ENCODE measurements around the gene TMEM183A.
"Not testable (repeated sequence)": the region's sequence is repeated elsewhere in the genome, so short reads cannot be mapped to it uniquely, and the experiment has no call there.

TMEM183A gene

DNA sequence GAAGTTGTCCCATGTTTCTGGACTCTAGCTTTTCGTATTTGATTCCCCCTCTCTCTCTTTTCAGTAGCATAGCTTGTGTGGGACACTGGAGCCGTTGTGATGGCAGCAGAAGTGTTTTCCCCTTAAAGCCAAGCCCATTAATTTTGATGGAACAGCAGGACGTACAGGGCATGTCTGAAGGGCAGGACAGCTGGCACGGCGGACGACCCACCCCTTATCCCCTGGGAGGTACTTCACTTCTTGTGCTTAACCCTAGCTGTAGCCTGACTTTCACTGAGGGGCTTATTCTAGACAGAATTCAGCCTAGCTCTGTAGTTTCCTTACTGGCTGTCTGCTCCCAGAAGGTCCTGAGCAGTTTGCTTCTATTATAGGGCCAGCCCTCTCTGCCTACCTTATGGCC, 10.5 kb downstream of the TMEM183A start:
- in situ Hi-C loops (cut with HindIII; ENCODE audit: low sequenced_read_pairs), result no loop called here
- no peak for DNase-seq (ENCODE audit: low read depth, low spot score)
- H3K4me3 ChIP-seq (ENCODE audit: low read depth, low read length), result no peak overlapping the region
- TF ChIP-seq, protein P1, sequence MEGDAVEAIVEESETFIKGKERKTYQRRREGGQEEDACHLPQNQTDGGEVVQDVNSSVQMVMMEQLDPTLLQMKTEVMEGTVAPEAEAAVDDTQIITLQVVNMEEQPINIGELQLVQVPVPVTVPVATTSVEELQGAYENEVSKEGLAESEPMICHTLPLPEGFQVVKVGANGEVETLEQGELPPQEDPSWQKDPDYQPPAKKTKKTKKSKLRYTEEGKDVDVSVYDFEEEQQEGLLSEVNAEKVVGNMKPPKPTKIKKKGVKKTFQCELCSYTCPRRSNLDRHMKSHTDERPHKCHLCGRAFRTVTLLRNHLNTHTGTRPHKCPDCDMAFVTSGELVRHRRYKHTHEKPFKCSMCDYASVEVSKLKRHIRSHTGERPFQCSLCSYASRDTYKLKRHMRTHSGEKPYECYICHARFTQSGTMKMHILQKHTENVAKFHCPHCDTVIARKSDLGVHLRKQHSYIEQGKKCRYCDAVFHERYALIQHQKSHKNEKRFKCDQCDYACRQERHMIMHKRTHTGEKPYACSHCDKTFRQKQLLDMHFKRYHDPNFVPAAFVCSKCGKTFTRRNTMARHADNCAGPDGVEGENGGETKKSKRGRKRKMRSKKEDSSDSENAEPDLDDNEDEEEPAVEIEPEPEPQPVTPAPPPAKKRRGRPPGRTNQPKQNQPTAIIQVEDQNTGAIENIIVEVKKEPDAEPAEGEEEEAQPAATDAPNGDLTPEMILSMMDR (IDR thresholded peaks at IDR 0.05; ENCODE audit: low read depth, low read length), result no peak

DNA sequence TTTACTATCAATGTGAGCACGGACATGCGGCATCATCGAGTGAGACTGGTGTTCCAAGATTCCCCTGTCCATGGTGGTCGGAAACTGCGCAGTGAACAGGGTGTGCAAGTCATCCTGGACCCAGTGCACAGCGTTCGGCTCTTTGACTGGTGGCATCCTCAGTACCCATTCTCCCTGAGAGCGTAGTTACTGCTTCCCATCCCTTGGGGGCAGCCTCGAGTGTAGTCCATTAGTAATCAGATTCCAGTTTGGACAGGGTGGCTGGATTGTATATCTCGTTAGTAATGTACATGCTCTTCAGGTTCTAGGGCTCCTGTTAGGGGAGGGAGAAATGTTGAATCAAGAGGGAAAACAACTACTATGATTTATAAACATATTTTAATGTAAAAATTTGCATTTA, 15.7 kb downstream of the TMEM183A start:
- H3K4me3 ChIP-seq (ENCODE audit: low read depth, low read length); in situ Hi-C loops (cut with HindIII; ENCODE audit: low sequenced_read_pairs); DNase-seq (ENCODE audit: low read depth, low spot score): not testable (repeated sequence)

DNA sequence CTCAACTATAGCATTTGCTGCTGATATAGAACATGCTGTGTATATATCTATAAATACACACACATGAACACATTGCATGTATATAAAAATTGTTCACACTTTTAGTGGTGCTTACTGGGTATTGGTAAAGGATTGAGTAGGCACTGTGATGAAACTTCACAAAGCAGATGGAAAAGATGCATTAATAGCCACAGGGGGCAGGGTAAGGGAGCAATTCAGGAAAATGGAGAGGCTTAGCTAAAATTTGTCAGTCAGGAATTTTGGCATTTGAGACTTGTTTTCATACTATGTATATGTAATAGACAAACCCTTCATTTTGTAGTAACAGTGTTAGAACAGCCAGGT, 18.5 kb downstream of the TMEM183A start:
- DNase-seq (ENCODE audit: low read depth, low spot score), result no peak
- TF ChIP-seq, protein P1 (IDR thresholded peaks at IDR 0.05; ENCODE audit: low read depth, low read length), result no peak
- in situ Hi-C loops (cut with HindIII; ENCODE audit: low sequenced_read_pairs), result no loop called here

DNA sequence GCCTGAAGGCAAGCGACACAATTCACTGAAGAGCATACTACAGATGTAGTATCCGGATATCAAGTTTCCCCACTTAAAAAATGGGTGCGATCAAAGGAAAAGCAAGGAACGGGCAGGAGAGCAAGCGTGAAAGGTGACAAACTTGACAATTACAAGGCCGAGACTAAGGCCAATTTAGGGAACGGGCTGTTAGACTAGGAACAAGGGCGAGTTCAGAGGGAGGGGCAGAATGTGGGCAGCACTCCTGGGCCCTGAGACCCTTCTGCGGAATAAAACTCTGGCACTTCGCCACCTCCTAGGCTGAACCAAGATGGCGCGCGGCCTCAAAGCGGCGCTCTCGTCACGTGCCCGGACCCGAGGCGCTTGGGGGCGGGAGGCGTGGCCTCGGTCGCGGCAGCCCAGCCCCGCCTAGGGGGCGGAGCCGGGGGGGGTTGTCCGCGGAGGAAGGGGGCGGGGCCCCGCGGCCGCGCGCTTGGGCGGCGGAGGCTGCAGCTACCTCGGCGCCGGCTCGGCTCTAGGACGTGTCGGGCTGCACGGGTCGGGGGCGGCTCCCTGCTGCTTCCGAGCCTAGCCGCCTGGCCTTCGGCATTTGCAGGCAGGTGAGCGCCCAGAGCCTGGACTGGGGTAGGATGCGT, 19.0 kb downstream of the TMEM183A start, which contains the start of gene PPFIA4:
TSS of gene PPFIA4 (plus strand) at position 461 of the 635 bp plus-strand sequence. CDS start 12,518 bp downstream, outside the sequence.
- peak; percentile 80 for DNase-seq (ENCODE audit: low read depth, low spot score)
- H3K4me3 ChIP-seq (ENCODE audit: low read depth, low read length), result peak within 1 kb of the TSS; percentile 55
- TF ChIP-seq, protein P1 (IDR thresholded peaks at IDR 0.05; ENCODE audit: low read depth, low read length), result no peak
- in situ Hi-C loops (cut with HindIII; ENCODE audit: low sequenced_read_pairs), result no loop called here

More for the DNA sequence above, 18.5 kb downstream of the TMEM183A start:
- H3K4me3 ChIP-seq (ENCODE audit: low read depth, low read length), result no peak overlapping the region

DNA sequence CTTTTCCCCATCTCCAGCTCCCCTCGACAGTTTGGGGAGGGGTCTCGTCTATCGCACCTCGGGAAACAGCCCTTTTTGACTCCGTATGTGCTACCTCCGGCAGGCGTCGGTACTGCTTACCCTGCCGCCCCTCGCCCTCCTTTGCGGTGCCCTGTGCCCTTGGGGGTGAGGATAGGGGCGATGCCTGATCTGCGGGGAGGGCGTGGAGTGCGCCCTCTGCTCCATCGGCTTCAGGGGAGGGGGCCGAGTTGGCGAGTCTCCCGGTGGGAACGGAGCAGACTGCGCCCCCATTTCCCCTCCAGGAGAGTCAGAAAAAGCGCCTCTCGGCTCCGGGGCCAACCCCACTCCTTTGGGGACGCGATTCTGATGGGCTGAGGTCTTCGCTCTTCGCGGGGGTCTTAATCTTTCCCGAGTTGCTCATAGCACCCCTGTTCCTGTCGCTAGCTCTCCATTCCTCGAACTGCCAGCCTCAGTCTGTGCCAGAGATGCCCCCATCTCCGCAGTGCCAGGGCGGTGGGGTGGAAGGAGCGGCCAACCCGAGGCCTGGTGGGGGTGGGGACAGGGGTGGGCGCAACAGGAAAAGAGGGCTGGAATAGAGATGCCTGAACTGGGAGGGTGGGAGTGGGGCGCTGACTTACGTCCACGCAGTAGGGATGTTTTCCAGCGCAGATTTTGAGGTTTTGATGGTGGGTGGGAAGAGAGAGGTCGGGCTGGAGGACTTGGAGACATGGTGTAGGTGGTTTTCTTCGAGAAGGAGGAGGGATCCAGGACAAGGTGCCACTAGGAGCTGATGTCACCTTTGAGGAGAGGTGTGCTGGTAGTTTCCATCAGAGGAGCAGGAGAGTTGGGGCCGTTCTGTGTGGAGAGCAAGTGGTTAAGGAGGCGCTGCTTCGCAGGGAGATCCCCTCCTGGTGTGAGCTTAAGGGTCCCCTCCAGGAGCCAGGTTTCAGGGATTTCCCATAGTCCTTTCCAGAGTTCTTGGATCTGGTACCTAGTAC, 19.8 kb downstream of the TMEM183A start:
- TF ChIP-seq, protein P1 (IDR thresholded peaks at IDR 0.05; ENCODE audit: low read depth, low read length), result peak; percentile 1
- in situ Hi-C loops (cut with HindIII; ENCODE audit: low sequenced_read_pairs), result no loop called here
- DNase-seq (ENCODE audit: low read depth, low spot score), result no peak
- peak overlapping the region; percentile 55 for H3K4me3 ChIP-seq (ENCODE audit: low read depth, low read length)

DNA sequence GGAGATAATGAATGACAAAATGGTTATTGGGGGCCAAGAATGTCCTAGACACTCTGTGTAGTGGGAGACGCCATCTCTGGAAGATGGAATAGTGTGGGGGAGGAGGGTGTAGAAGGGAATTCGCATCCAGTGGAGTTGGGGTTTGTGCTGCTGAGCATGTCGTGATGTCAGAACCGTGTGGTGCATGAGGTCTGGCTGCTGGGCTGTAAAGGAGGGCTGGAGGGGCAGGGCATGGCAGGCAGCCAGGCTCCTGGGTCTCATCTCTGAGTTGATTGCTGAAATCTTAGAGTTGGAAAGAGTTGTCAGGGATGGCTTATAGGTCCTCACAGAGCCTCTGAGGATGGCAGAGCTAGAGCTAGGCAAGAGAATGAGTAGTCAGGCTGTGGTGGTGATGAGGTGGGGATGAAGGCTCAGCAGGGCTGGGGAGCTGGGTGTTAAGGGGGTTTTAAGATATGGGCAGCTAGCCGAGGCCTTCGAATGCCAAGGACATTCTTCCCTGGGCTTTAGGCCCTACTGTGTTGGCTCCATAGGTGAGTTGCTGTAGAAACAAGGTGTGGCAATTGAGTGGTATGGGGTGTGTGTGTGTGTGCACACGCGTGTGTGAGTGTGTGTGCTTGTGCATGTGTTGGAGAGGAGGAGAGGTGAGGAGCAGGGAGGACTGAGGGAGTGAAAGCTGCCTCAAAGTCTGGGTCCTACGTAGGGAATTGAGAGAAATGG, 21.1 kb downstream of the TMEM183A start:
- H3K4me3 ChIP-seq (ENCODE audit: low read depth, low read length), result no peak overlapping the region
- no peak for DNase-seq (ENCODE audit: low read depth, low spot score)
- in situ Hi-C loops (cut with HindIII; ENCODE audit: low sequenced_read_pairs), result no loop called here

More for the DNA sequence above, 21.1 kb downstream of the TMEM183A start:
- TF ChIP-seq, protein P1 (IDR thresholded peaks at IDR 0.05; ENCODE audit: low read depth, low read length), result no peak
